Activated naive CD8-positive, alpha-beta T cell treated with anti-CD3 and anti-CD28 coated beads, Interleukin-2, amount 50 U/mL, for 24 hours (primary cell): ENCODE measurements around the gene WNT8B.

Experiments used
- ATAC-seq: fragments of 150-1000 bp; cut with Tn5 transposase; one replicate; pipeline ENCODE4 v1.10.0; 2021
- DNase-seq: peaks from one replicate; pipeline ENCODE4 v3.0.0; 2021
- H3K27ac Mint-ChIP-seq: one replicate; pipeline ENCODE4 v1.8.0; 2021; ENCODE audit warnings: mild to moderate bottlenecking, mixed read lengths
- H3K27me3 Mint-ChIP-seq: one replicate; pipeline ENCODE4 v1.8.0; 2021; ENCODE audit warnings: mixed read lengths
- H3K36me3 Mint-ChIP-seq: one replicate; pipeline ENCODE4 v1.8.0; 2021; ENCODE audit warnings: low read depth, mixed read lengths
- H3K4me1 Mint-ChIP-seq: one replicate; pipeline ENCODE4 v1.8.0; 2021; ENCODE audit warnings: mixed read lengths
- H3K4me3 Mint-ChIP-seq: one replicate; pipeline ENCODE4 v1.8.0; 2021; ENCODE audit warnings: mild to moderate bottlenecking, moderate library complexity, mixed read lengths
- H3K9me3 Mint-ChIP-seq: one replicate; pipeline ENCODE4 v1.8.0; 2021; ENCODE audit warnings: mixed read lengths

The WNT8B gene

GRCh38 chr10:100462709-100463108, at the start of gene WNT8B:
WNT8B (plus strand) TSS chr10:100463009; CDS start chr10:100463169, 160 bp downstream.
- Mint-ChIP-seq H3K9me3 (no peaks in the 10 kb centered on the region), H3K27ac (no peak within 1 kb of the TSS), H3K4me3 (no peak within 1 kb of the TSS), H3K27me3 (no peaks in the 10 kb centered on the region), H3K36me3 (no peaks in the 10 kb centered on the region), H3K4me1 (no peaks in the 10 kb centered on the region)
- ATAC-seq (no peak), DNase-seq (no peak)

DNA sequence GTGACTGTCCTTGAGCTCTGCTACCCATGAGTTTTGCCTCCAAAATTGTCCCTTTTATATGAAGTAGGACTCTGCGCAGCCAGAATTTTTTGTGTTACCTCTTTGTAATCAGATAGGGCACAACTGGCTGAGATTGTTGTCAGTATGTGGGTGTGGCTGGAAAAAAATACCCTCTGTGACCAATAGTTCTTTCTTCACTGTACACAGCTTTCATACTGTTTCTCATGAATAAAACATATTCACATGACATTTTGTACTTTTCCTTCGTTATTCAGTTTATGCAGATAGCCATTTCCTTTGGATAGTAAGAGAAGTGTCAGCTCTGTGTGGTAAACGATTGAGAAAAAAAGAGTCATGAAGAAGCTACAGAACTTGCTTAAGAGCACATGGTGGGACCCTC, 49.6 kb upstream of the WNT8B start:
- Mint-ChIP-seq H3K36me3 (no peaks in the 10 kb centered on the region), H3K27ac (no peak overlapping the region), H3K4me1 (no peaks in the 10 kb centered on the region), H3K4me3 (no peak overlapping the region), H3K27me3 (peaks cover 6% of the 10 kb centered on the region), H3K9me3 (no peaks in the 10 kb centered on the region)
- DNase-seq (no peak), ATAC-seq (no peak)

DNA sequence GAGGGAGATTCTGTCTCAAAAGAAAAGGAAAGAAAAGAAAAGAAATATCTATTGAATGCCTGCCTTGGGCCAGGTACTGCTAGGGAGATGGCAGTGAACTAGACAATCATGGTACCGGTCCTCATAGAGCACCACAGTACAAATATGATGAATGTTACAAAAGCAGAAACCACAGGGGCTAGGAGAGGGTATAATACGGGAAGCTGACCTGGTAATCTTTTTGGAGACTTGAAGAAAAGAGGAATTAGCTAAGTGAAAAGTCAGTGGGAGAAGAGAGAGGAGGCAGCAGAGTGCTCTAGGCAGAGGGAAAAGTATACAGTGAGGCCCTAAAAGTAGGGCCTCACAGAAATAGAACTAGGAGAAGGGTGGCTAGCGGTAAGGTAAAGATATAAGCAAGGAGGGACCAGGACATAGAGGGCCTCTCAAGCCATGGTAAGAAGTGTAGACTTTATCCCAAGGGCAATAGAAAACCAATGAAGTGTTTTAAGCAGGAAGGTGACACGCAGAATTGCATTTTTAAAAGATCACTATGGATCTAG, 42.8 kb upstream of the WNT8B start:
- Mint-ChIP-seq H3K9me3 (no peaks in the 10 kb centered on the region), H3K4me1 (no peaks in the 10 kb centered on the region), H3K4me3 (no peak overlapping the region), H3K27me3 (peaks cover 8% of the 10 kb centered on the region), H3K27ac (no peak overlapping the region), H3K36me3 (no peaks in the 10 kb centered on the region)
- no peak for DNase-seq
- ATAC-seq: no peak

DNA sequence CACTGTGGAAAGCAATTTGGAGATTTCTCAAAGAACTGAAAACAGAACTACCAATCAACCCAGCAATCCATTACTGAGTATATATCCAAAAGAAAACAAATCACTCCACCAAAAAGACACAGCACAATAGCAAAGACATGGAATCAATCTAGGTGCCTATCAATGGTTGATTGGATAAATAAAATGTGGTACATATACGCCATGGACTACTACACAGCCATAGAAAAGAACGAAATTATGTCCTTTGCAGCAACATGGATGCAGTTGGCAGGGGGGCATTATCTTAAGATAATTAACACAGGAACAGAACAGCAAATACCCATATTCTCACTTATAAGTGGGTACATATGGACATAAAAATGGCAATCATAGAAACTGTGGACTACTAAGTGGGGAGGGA, 35.4 kb upstream of the WNT8B start:
- H3K27ac Mint-ChIP-seq: no peak overlapping the region
- ATAC-seq (no peak), DNase-seq (no peak)
- no peaks in the 10 kb centered on the region for H3K9me3 Mint-ChIP-seq
- no peak overlapping the region for H3K4me3 Mint-ChIP-seq
- H3K36me3 Mint-ChIP-seq: no peaks in the 10 kb centered on the region
- no peaks in the 10 kb centered on the region for H3K4me1 Mint-ChIP-seq
- no peaks in the 10 kb centered on the region for H3K27me3 Mint-ChIP-seq

- H3K4me1 Mint-ChIP-seq: no peaks in the 10 kb centered on the region
- H3K27me3 Mint-ChIP-seq: peaks cover 2% of the 10 kb centered on the region
- H3K9me3 Mint-ChIP-seq: no peaks in the 10 kb centered on the region
- no peak overlapping the region for H3K4me3 Mint-ChIP-seq
- no peaks in the 10 kb centered on the region for H3K36me3 Mint-ChIP-seq
- DNase-seq: peak; percentile 97
- no peak overlapping the region for H3K27ac Mint-ChIP-seq
- ATAC-seq: peak; percentile 97
Observed at GRCh38 chr10:100433253-100434240, 29.3 kb upstream of the WNT8B start.

- peaks cover 2% of the 10 kb centered on the region for H3K27me3 Mint-ChIP-seq
- no peaks in the 10 kb centered on the region for H3K36me3 Mint-ChIP-seq
- no peak overlapping the region for H3K4me3 Mint-ChIP-seq
- ATAC-seq (no peak), DNase-seq (no peak)
- H3K4me1 Mint-ChIP-seq: no peaks in the 10 kb centered on the region
- H3K27ac Mint-ChIP-seq: no peak overlapping the region
- no peaks in the 10 kb centered on the region for H3K9me3 Mint-ChIP-seq
Observed at GRCh38 chr10:100436255-100436654, 26.6 kb upstream of the WNT8B start.

GRCh38 chr10:100438674-100439315, 24.0 kb upstream of the WNT8B start:
- H3K36me3 Mint-ChIP-seq: no peaks in the 10 kb centered on the region
- H3K27ac Mint-ChIP-seq: no peak overlapping the region
- ATAC-seq (no peak), DNase-seq (no peak)
- H3K4me3 Mint-ChIP-seq: no peak overlapping the region
- H3K4me1 Mint-ChIP-seq: no peaks in the 10 kb centered on the region
- H3K9me3 Mint-ChIP-seq: no peaks in the 10 kb centered on the region
- peaks cover 2% of the 10 kb centered on the region for H3K27me3 Mint-ChIP-seq

DNA sequence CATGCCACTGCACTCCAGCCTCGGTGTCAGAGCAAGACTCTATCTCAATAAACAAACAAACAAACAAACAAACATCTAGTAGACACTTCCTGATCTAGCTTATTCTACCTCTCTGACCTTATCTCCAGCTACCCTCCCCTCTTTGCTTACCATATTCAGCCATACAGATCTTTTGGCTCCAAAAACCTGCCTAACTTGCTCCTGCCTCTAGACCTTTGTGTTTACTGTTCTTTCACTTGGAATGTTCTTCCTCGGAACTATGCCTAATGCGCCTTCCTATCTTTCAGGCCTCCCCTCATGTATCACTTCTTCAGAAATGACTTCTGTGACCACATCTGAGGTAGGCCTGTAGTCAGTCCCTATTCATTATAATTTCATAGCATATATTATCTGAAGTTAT, 20.3 kb upstream of the WNT8B start:
- Mint-ChIP-seq H3K4me3 (no peak overlapping the region), H3K27me3 (peaks cover 2% of the 10 kb centered on the region), H3K9me3 (no peaks in the 10 kb centered on the region), H3K27ac (no peak overlapping the region), H3K36me3 (no peaks in the 10 kb centered on the region), H3K4me1 (no peaks in the 10 kb centered on the region)
- no peak for DNase-seq
- no peak for ATAC-seq

GRCh38 chr10:100446130-100446761, 16.6 kb upstream of the WNT8B start:
- no peak overlapping the region for H3K4me3 Mint-ChIP-seq
- no peak for DNase-seq
- H3K4me1 Mint-ChIP-seq: no peaks in the 10 kb centered on the region
- no peak for ATAC-seq
- H3K27ac Mint-ChIP-seq: no peak overlapping the region
- H3K9me3 Mint-ChIP-seq: no peaks in the 10 kb centered on the region
- no peaks in the 10 kb centered on the region for H3K36me3 Mint-ChIP-seq
- peaks cover 4% of the 10 kb centered on the region for H3K27me3 Mint-ChIP-seq

- Mint-ChIP-seq H3K9me3 (no peaks in the 10 kb centered on the region), H3K27me3 (peaks cover 9% of the 10 kb centered on the region), H3K27ac (no peak overlapping the region), H3K36me3 (no peaks in the 10 kb centered on the region), H3K4me1 (no peaks in the 10 kb centered on the region), H3K4me3 (no peak overlapping the region)
- no peak for ATAC-seq
- DNase-seq: no peak
Observed at GRCh38 chr10:100447663-100448062, 15.1 kb upstream of the WNT8B start.

GRCh38 chr10:100448951-100449350, 13.9 kb upstream of the WNT8B start:
- H3K4me1 Mint-ChIP-seq: no peaks in the 10 kb centered on the region

GRCh38 chr10:100468322-100468721, 5.5 kb downstream of the WNT8B start:
- DNase-seq (no peak), ATAC-seq (no peak)
- H3K36me3 Mint-ChIP-seq: no peaks in the 10 kb centered on the region
- no peak overlapping the region for H3K4me3 Mint-ChIP-seq
- no peaks in the 10 kb centered on the region for H3K9me3 Mint-ChIP-seq
- no peak overlapping the region for H3K27ac Mint-ChIP-seq
- H3K27me3 Mint-ChIP-seq: peaks cover 4% of the 10 kb centered on the region
- H3K4me1 Mint-ChIP-seq: no peaks in the 10 kb centered on the region

More at GRCh38 chr10:100448951-100449350, 13.9 kb upstream of the WNT8B start:
- no peaks in the 10 kb centered on the region for H3K9me3 Mint-ChIP-seq
- no peak for DNase-seq
- no peak overlapping the region for H3K4me3 Mint-ChIP-seq
- H3K36me3 Mint-ChIP-seq: no peaks in the 10 kb centered on the region
- no peak overlapping the region for H3K27ac Mint-ChIP-seq
- ATAC-seq: no peak
- peaks cover 9% of the 10 kb centered on the region for H3K27me3 Mint-ChIP-seq

- Mint-ChIP-seq H3K36me3 (no peaks in the 10 kb centered on the region), H3K27ac (no peak overlapping the region), H3K4me1 (no peaks in the 10 kb centered on the region), H3K4me3 (no peak overlapping the region), H3K9me3 (no peaks in the 10 kb centered on the region), H3K27me3 (peaks cover 4% of the 10 kb centered on the region)
- no peak for ATAC-seq
- DNase-seq: no peak
Observed at GRCh38 chr10:100468978-100469377, 6.2 kb downstream of the WNT8B start.

DNA sequence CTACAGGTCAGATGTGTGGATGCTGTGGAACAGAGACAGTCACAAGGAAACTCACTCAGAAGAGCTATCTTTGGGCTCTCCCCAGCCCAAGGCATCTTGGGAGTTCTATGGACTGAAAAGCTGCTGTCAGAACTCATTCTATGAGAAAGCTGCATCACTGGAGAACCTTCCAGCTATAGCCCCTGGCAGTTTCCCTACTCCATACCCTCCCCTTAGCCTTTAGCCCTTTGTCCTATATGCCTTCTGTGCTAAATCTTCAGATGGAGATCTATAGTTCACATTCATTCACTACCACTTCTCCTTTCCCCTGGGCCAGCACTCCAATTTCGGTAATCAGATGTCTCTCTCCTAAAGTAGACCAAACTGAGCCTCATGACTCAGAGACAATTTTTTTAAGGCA, 6.9 kb downstream of the WNT8B start:
- no peaks in the 10 kb centered on the region for H3K9me3 Mint-ChIP-seq
- H3K36me3 Mint-ChIP-seq: no peaks in the 10 kb centered on the region
- DNase-seq (no peak), ATAC-seq (no peak)
- no peak overlapping the region for H3K27ac Mint-ChIP-seq
- H3K27me3 Mint-ChIP-seq: peaks cover 4% of the 10 kb centered on the region
- no peak overlapping the region for H3K4me3 Mint-ChIP-seq
- no peaks in the 10 kb centered on the region for H3K4me1 Mint-ChIP-seq
